Vagina (tissue), 2 donors: ENCODE measurements around the gene SLTM.

Source experiments
- POLR2A ChIP-seq, 2 donors: fragments of 450-650 bp; IDR thresholded peaks; one replicate each; pipeline ENCODE4 v1.6.1; 2017; ENCODE audit warnings: antibody characterized with exemption in 2 of 2, mild to moderate bottlenecking in 2 of 2, moderate library complexity in 2 of 2
- POLR2AphosphoS5 ChIP-seq, 2 donors: sonication (generic); formaldehyde crosslinking; IDR thresholded peaks; one replicate each; pipeline ENCODE4 v1.9.0; 2017; ENCODE audit warnings: antibody characterized with exemption in 2 of 2, mild to moderate bottlenecking in 2 of 2, low read depth in 1 of 2; ENCODE audit not compliant: insufficient read depth in 1 of 2
- TF ChIP-seq, protein P1 (sequence below), 3 experiments: fragments of 450-650 bp in 2 of 3; fragments of 200-600 bp in 1 of 3; sonication (generic) in 1 of 3; IDR thresholded peaks; one replicate each; pipeline ENCODE4 v1.5.1; 2017 to 2019; ENCODE audit warnings: antibody characterized with exemption in 3 of 3, mild to moderate bottlenecking in 2 of 3, moderate library complexity in 2 of 3

DNA sequence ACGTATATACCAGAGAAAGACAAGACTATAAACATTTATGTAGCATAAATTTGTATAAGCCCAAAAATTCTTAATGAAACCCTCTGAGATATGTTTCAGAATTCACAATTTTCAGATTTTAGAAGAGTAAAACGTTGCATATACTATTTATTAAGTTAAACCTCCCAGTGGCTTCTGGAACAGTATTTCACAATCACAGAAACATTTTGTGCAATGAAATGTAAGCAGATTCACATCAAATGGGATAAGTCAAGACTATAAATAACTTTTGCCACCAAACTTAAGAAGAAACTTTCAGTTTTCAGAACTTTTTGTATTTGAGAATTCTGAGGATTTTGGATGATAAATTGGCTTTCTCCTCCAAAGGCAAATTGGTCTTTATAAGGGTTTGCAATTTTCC, 9.2 kb downstream of the SLTM start:
- TF ChIP-seq POLR2AphosphoS5 (IDR thresholded peaks at IDR 0.05; ENCODE audit: insufficient read depth in 1 of 2, low read depth in 1 of 2) (peak in 1 of 2 donors; percentile 41), POLR2A (IDR thresholded peaks at IDR 0.05) (no peak)
- TF ChIP-seq, protein P1, sequence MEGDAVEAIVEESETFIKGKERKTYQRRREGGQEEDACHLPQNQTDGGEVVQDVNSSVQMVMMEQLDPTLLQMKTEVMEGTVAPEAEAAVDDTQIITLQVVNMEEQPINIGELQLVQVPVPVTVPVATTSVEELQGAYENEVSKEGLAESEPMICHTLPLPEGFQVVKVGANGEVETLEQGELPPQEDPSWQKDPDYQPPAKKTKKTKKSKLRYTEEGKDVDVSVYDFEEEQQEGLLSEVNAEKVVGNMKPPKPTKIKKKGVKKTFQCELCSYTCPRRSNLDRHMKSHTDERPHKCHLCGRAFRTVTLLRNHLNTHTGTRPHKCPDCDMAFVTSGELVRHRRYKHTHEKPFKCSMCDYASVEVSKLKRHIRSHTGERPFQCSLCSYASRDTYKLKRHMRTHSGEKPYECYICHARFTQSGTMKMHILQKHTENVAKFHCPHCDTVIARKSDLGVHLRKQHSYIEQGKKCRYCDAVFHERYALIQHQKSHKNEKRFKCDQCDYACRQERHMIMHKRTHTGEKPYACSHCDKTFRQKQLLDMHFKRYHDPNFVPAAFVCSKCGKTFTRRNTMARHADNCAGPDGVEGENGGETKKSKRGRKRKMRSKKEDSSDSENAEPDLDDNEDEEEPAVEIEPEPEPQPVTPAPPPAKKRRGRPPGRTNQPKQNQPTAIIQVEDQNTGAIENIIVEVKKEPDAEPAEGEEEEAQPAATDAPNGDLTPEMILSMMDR (IDR thresholded peaks at IDR 0.05): no peak
